Memory B cell (primary cell): ENCODE measurements around the gene ITGA7.
A peak's percentile ranks its signal among the peaks of the same experiment; 100 is the strongest.

Experiments used
- ATAC-seq: fragments of 150-1000 bp; cut with Tn5 transposase; 2 replicates; pipeline ENCODE4 v1.10.0; 2021; ENCODE audit warnings: low read depth, mild to moderate bottlenecking, moderate library complexity
- DNase-seq, 2 donors: peaks; one replicate each; pipeline ENCODE4 v3.0.0; 2022; ENCODE audit warnings: low spot score in 2 of 2
- H3K27ac Mint-ChIP-seq: one replicate; pipeline ENCODE4 v1.8.0; 2022; ENCODE audit warnings: mild to moderate bottlenecking, moderate library complexity, mixed read lengths
- H3K27me3 Mint-ChIP-seq: one replicate; pipeline ENCODE4 v1.8.0; 2022; ENCODE audit warnings: mixed read lengths
- H3K36me3 Mint-ChIP-seq: one replicate; pipeline ENCODE4 v1.8.0; 2022; ENCODE audit warnings: mild to moderate bottlenecking, mixed read lengths
- H3K4me1 Mint-ChIP-seq: one replicate; pipeline ENCODE4 v1.8.0; 2022; ENCODE audit warnings: mixed read lengths
- H3K4me3 Mint-ChIP-seq: one replicate; pipeline ENCODE4 v1.8.0; 2022; ENCODE audit warnings: mild to moderate bottlenecking, moderate library complexity, mixed read lengths
- H3K9me3 Mint-ChIP-seq: one replicate; pipeline ENCODE4 v1.8.0; 2022; ENCODE audit warnings: mixed read lengths

ITGA7 gene

GRCh38 chr12:55676707-55677106, 31.0 kb downstream of the ITGA7 start:
- peaks cover 26% of the 10 kb centered on the region for H3K4me1 Mint-ChIP-seq
- no peak overlapping the region for H3K27ac Mint-ChIP-seq
- peaks cover 6% of the 10 kb centered on the region for H3K36me3 Mint-ChIP-seq
- no peaks in the 10 kb centered on the region for H3K27me3 Mint-ChIP-seq
- DNase-seq (no peak), ATAC-seq (no peak)
- no peaks in the 10 kb centered on the region for H3K9me3 Mint-ChIP-seq
- H3K4me3 Mint-ChIP-seq: no peak overlapping the region

GRCh38 chr12:55675666-55676065, 32.0 kb downstream of the ITGA7 start:
- Mint-ChIP-seq H3K27ac (peak overlapping the region; percentile 24), H3K27me3 (no peaks in the 10 kb centered on the region), H3K9me3 (no peaks in the 10 kb centered on the region), H3K4me3 (no peak overlapping the region), H3K4me1 (peaks cover 16% of the 10 kb centered on the region), H3K36me3 (peaks cover 6% of the 10 kb centered on the region)
- ATAC-seq: no peak
- DNase-seq: no peak

- Mint-ChIP-seq H3K36me3 (peaks cover 6% of the 10 kb centered on the region), H3K4me1 (peaks cover 16% of the 10 kb centered on the region), H3K27me3 (no peaks in the 10 kb centered on the region)
Measured at GRCh38 chr12:55673638-55674037, 34.1 kb downstream of the ITGA7 start.

DNA sequence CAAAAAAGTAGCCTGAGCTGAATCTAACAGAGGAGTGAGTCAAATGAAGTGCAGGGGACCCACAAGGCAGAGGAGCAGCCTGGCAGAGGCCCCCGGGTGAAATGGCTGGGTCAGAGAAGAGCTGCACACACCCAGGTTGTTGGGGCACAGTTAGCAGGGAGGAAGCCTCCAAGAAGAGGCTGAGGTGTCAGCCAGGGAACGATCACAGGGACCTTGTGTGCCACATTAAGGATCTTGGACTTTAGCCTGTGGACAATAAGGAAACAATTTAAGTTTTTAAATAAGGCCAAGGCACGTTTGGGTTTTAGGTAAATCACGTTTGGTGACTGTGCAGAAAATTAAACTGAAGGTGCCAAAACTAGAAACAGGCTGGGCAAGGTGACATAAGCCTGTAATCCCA, 36.0 kb downstream of the ITGA7 start:
- ATAC-seq: no peak
- peaks cover 6% of the 10 kb centered on the region for H3K36me3 Mint-ChIP-seq
- no peaks in the 10 kb centered on the region for H3K9me3 Mint-ChIP-seq
- H3K27me3 Mint-ChIP-seq: no peaks in the 10 kb centered on the region
- no peak overlapping the region for H3K4me3 Mint-ChIP-seq
- no peak overlapping the region for H3K27ac Mint-ChIP-seq
- peaks cover 16% of the 10 kb centered on the region for H3K4me1 Mint-ChIP-seq
- DNase-seq: no peak

More at GRCh38 chr12:55673638-55674037, 34.1 kb downstream of the ITGA7 start:
- H3K27ac Mint-ChIP-seq: peak overlapping the region; percentile 80
- H3K9me3 Mint-ChIP-seq: no peaks in the 10 kb centered on the region
- ATAC-seq: peak; percentile 99
- peak in 1 of 2 donors; percentile 29 for DNase-seq
- peak overlapping the region; percentile 76 for H3K4me3 Mint-ChIP-seq

DNA sequence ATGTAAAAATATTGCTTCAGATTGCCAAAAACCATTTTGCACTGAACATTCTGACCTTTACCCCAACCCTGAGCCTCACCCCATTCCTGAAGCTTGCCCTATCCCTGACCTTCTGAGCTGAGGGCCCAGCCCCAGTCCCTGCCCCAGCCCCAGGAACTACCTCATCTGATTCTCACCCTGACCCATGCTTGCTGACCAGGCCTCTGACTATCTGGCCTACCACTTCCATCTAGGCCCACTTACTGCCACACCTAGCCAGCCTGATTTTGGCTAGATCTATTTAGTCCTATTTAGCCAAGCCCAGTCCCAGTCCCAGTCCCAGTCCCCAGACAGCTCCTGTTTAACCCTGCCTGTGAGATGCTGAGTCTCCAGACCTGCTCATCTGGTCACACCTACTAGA, 37.4 kb downstream of the ITGA7 start:
- Mint-ChIP-seq H3K36me3 (peaks cover 6% of the 10 kb centered on the region), H3K9me3 (no peaks in the 10 kb centered on the region), H3K27me3 (no peaks in the 10 kb centered on the region), H3K27ac (no peak overlapping the region), H3K4me1 (peaks cover 16% of the 10 kb centered on the region), H3K4me3 (no peak overlapping the region)
- ATAC-seq (no peak), DNase-seq (no peak)

GRCh38 chr12:55666508-55666907, 41.2 kb downstream of the ITGA7 start:
- Mint-ChIP-seq H3K4me1 (no peaks in the 10 kb centered on the region), H3K27me3 (no peaks in the 10 kb centered on the region), H3K27ac (no peak overlapping the region), H3K4me3 (no peak overlapping the region), H3K9me3 (no peaks in the 10 kb centered on the region), H3K36me3 (no peaks in the 10 kb centered on the region)
- no peak for ATAC-seq
- no peak for DNase-seq

DNA sequence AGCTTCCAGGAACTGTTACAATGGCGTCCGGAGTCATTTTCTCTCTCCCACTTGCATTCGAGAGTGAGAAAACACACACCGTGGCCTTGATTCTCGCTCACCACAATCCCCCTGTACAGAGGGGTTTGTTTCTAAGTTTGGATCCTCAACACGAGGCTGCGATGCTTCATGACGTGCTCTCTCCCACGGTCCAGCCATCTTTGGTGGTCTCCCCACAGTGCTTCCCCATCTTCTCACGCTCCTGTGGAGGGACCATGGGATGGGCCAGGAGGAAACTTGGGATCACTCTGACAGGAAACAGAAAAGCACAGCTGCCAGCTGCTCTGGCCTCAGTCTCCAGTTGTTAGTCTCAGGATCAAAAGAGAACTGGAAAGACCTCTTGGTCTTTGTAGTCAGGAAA, 42.9 kb downstream of the ITGA7 start:
- no peak overlapping the region for H3K27ac Mint-ChIP-seq
- no peak for DNase-seq
- H3K9me3 Mint-ChIP-seq: no peaks in the 10 kb centered on the region
- H3K27me3 Mint-ChIP-seq: no peaks in the 10 kb centered on the region
- ATAC-seq: no peak
- no peaks in the 10 kb centered on the region for H3K4me1 Mint-ChIP-seq
- H3K36me3 Mint-ChIP-seq: no peaks in the 10 kb centered on the region
- H3K4me3 Mint-ChIP-seq: no peak overlapping the region

DNA sequence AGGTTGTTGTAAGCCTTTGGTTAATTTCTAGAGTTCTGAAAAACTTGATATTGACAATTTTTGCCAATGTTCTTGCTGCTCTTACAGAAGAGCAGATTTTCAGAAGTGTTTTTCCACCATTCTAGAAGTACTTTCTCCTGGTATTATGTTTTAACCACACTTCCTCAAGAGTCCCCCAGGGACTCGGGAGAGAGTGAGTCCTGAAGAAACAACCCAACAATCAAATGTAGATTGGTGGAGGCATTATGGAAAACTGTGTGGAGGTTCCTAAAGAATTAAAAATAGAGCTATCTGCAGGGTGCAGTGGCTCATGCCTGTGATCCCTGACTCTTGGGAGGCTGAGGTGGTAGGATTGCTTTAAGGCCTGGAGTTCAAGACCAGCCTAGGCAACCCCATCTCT, 44.3 kb downstream of the ITGA7 start:
- H3K9me3 Mint-ChIP-seq: no peaks in the 10 kb centered on the region
- H3K4me1 Mint-ChIP-seq: no peaks in the 10 kb centered on the region
- no peak for DNase-seq
- no peak overlapping the region for H3K4me3 Mint-ChIP-seq
- no peak overlapping the region for H3K27ac Mint-ChIP-seq
- H3K36me3 Mint-ChIP-seq: no peaks in the 10 kb centered on the region
- no peaks in the 10 kb centered on the region for H3K27me3 Mint-ChIP-seq
- ATAC-seq: no peak

DNA sequence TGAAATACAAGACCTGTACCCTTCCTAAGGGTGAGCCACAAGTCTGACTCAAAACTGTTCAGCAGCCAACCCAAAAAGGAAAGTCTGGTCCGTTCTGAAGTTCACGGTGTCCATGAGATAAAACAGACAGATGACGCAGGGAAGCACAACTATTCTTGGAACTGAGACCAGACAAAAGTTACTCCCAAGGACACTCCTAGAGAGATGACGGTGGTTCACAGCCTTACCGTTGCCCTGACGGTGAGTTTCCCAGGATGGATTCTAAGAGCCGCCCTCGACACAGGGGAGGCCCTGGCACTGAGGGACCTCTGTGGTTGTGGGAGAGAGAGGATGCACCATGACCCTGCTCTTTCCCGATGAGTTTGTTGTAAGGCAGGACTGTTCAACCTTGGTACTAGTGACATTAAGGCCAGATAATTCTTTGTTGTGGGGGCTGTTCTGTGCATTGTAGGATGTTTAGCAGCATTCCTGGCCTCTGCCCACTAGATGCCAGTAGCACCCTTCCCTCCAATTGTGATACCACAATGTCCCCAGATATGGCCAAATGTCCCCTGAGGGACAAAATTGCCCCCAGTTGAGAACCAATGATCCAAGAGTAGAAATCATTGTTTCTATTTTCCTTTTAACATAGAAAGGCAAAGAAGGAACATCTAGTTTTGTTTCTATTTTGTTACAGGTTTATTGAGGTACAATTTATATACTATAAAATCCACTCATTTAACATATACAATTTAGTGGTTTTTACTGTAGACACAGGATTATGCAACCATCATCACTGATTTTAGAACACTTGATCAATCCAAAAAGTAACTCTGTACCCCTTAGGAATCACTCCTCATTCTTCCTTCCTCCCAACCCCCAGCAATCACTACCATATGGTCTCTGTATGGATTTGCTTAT, 48.0 kb downstream of the ITGA7 start:
- Mint-ChIP-seq H3K27me3 (no peaks in the 10 kb centered on the region), H3K27ac (peak overlapping the region; percentile 45), H3K4me3 (no peak overlapping the region), H3K9me3 (no peaks in the 10 kb centered on the region), H3K36me3 (no peaks in the 10 kb centered on the region), H3K4me1 (peaks cover 4% of the 10 kb centered on the region)
- ATAC-seq (peak; percentile 73), DNase-seq (no peak)

- Mint-ChIP-seq H3K9me3 (no peaks in the 10 kb centered on the region), H3K36me3 (no peaks in the 10 kb centered on the region), H3K4me3 (no peak overlapping the region), H3K27me3 (no peaks in the 10 kb centered on the region), H3K27ac (no peak overlapping the region), H3K4me1 (peaks cover 4% of the 10 kb centered on the region)
- no peak for DNase-seq
- ATAC-seq: no peak
Measured at GRCh38 chr12:55658635-55659391, 48.9 kb downstream of the ITGA7 start.

GRCh38 chr12:55658212-55658611, 49.5 kb downstream of the ITGA7 start:
- H3K27me3 Mint-ChIP-seq: no peaks in the 10 kb centered on the region
- ATAC-seq (no peak), DNase-seq (no peak)
- no peak overlapping the region for H3K4me3 Mint-ChIP-seq
- H3K4me1 Mint-ChIP-seq: peaks cover 4% of the 10 kb centered on the region
- no peaks in the 10 kb centered on the region for H3K36me3 Mint-ChIP-seq
- H3K27ac Mint-ChIP-seq: no peak overlapping the region
- no peaks in the 10 kb centered on the region for H3K9me3 Mint-ChIP-seq

- H3K9me3 Mint-ChIP-seq: peaks cover 1% of the 10 kb centered on the region
- H3K36me3 Mint-ChIP-seq: no peaks in the 10 kb centered on the region
Measured at GRCh38 chr12:55657212-55657611, 50.5 kb downstream of the ITGA7 start.

DNA sequence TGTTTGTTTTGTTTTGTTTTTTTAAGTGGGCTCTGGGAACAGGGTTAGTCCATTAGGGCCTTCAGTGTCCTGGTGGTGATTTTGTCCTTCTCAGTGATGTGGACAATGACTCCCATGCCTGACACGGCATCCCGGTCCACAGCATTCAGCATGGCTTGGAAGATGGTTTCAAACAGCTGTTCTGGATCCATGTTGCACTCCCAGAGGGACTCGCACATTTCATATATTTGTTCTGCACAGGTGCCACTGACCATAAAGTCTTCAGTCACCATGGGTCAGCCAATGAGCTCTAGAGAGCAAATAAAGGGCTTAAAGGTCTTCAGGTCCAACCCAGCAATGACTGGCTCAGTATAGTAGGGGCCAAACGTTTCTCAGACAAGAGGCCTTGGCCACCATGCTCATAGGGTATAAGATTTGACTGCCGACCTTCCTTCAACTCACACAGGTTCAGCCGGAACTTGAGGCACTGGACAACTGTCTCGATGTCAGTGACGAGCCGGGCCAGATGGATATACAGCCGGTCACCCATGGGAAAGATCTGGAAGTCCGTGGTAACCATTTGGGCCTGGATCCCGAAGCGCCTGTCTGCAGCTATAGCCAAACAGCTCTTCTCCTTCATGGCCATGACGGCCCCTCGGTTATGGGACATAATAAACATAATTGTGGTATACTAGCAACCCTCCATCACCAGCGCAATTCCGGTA, 53.0 kb downstream of the ITGA7 start:
- H3K27ac Mint-ChIP-seq: no peak overlapping the region
- DNase-seq: no peak
- H3K4me3 Mint-ChIP-seq: no peak overlapping the region
- peaks cover 4% of the 10 kb centered on the region for H3K36me3 Mint-ChIP-seq
- no peak for ATAC-seq
- H3K4me1 Mint-ChIP-seq: peaks cover 12% of the 10 kb centered on the region
- no peaks in the 10 kb centered on the region for H3K27me3 Mint-ChIP-seq
- H3K9me3 Mint-ChIP-seq: peaks cover 6% of the 10 kb centered on the region

More at GRCh38 chr12:55657212-55657611, 50.5 kb downstream of the ITGA7 start:
- ATAC-seq: no peak
- no peaks in the 10 kb centered on the region for H3K27me3 Mint-ChIP-seq
- no peak for DNase-seq
- H3K4me3 Mint-ChIP-seq: no peak overlapping the region
- no peak overlapping the region for H3K27ac Mint-ChIP-seq
- H3K4me1 Mint-ChIP-seq: peaks cover 5% of the 10 kb centered on the region

GRCh38 chr12:55653031-55653430, 54.7 kb downstream of the ITGA7 start:
- Mint-ChIP-seq H3K27ac (no peak overlapping the region), H3K27me3 (no peaks in the 10 kb centered on the region), H3K9me3 (peaks cover 7% of the 10 kb centered on the region), H3K4me1 (peaks cover 12% of the 10 kb centered on the region), H3K4me3 (no peak overlapping the region), H3K36me3 (peaks cover 4% of the 10 kb centered on the region)
- DNase-seq (no peak), ATAC-seq (peak; percentile 16)
